ENCODE results near the gene GIPC3.

DNA sequence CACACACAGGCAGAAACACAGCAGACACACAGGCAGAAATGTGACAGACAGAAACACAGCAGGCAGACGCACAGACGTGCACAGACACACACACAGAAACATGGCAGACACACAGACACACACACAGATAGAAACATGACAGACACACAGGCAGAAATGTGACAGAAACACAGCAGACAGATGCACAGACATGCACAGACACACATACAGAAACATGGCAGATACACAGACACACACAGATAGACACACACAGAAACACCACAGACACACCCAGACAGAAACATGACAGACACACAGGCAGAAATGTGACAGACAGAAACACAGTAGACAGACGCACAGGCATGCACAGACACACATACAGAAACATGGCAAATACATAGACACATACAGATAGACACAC lies 20.1 kb downstream of the GIPC3 start:
- TF ChIP-seq CTCF (IDR thresholded peaks at IDR 0.05) (no peak), POLR2A (IDR thresholded peaks at IDR 0.05) (no peak)
